Ishikawa (cell line): ENCODE data around the gene MTMR1.

ENCODE experiments used
- CEBPB ChIP-seq: IDR thresholded peaks from 2 replicates; pipeline ENCODE4 v1.6.1; 2012
- CREB1 ChIP-seq: IDR thresholded peaks from 2 replicates; pipeline ENCODE4 v1.6.1; 2012; ENCODE audit warnings: low read depth
- EGR1 ChIP-seq: IDR thresholded peaks from 2 replicates; pipeline ENCODE4 v1.6.1; 2012
- EP300 ChIP-seq: IDR thresholded peaks from 2 replicates; pipeline ENCODE4 v1.6.1; 2012; ENCODE audit warnings: borderline replicate concordance
- FOXM1 ChIP-seq: IDR thresholded peaks from 2 replicates; pipeline ENCODE4 v1.6.1; 2012; ENCODE audit warnings: low read depth, borderline replicate concordance
- NFIC ChIP-seq: IDR thresholded peaks from 2 replicates; pipeline ENCODE4 v1.6.1; 2012
- RAD21 ChIP-seq: IDR thresholded peaks from 2 replicates; pipeline ENCODE4 v1.6.1; 2012; ENCODE audit warnings: low read depth
- TAF1 ChIP-seq: IDR thresholded peaks from 2 replicates; pipeline ENCODE4 v1.6.1; 2012; ENCODE audit warnings: low read depth, mild to moderate bottlenecking
- TCF12 ChIP-seq: IDR thresholded peaks from 2 replicates; pipeline ENCODE4 v1.6.1; 2012; ENCODE audit warnings: low read depth
- TEAD4 ChIP-seq: IDR thresholded peaks from 2 replicates; pipeline ENCODE4 v1.6.1; 2012
- YY1 ChIP-seq: IDR thresholded peaks from 2 replicates; pipeline ENCODE4 v1.6.1; 2012; ENCODE audit warnings: low read depth
- ZBTB7A ChIP-seq: IDR thresholded peaks from 2 replicates; pipeline ENCODE4 v1.6.1; 2012; ENCODE audit warnings: low read depth
- TF ChIP-seq, protein P1 (sequence below): IDR thresholded peaks from 2 replicates; pipeline ENCODE4 v1.6.1; 2012
- TF ChIP-seq, protein P2 (sequence below): IDR thresholded peaks from 2 replicates; pipeline ENCODE4 v1.6.1; 2012; ENCODE audit warnings: low read depth, mild to moderate bottlenecking
- TF ChIP-seq, protein P3 (sequence below): IDR thresholded peaks from 2 replicates; pipeline ENCODE4 v1.6.1; 2012

Gene MTMR1

DNA sequence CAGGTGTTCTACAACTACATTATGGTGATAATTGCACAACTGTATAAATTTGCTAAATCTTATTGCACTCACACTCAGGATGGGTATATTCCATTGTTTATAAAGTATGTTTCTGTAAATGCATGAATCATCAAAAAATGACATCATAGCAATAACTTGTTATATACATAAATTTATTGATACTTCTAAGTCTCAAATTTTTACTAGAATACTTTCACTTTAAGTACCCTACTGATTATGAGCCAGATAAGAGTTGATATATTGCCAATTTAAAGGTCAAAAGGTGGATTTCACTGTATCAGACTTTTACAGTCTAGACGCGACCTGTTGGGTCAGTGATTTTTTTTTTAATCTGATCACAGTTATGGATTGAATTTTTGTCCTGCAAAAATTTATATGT is 37.4 kb upstream of the MTMR1 start:
- TF ChIP-seq, protein P1, sequence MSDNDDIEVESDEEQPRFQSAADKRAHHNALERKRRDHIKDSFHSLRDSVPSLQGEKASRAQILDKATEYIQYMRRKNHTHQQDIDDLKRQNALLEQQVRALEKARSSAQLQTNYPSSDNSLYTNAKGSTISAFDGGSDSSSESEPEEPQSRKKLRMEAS: no peak
- TF ChIP-seq YY1 (no peak), CREB1 (no peak), TAF1 (no peak), EP300 (no peak), NFIC (no peak), FOXM1 (no peak), EGR1 (no peak), CEBPB (no peak), RAD21 (no peak), ZBTB7A (no peak), TEAD4 (no peak), TCF12 (no peak)
- TF ChIP-seq, protein P2, sequence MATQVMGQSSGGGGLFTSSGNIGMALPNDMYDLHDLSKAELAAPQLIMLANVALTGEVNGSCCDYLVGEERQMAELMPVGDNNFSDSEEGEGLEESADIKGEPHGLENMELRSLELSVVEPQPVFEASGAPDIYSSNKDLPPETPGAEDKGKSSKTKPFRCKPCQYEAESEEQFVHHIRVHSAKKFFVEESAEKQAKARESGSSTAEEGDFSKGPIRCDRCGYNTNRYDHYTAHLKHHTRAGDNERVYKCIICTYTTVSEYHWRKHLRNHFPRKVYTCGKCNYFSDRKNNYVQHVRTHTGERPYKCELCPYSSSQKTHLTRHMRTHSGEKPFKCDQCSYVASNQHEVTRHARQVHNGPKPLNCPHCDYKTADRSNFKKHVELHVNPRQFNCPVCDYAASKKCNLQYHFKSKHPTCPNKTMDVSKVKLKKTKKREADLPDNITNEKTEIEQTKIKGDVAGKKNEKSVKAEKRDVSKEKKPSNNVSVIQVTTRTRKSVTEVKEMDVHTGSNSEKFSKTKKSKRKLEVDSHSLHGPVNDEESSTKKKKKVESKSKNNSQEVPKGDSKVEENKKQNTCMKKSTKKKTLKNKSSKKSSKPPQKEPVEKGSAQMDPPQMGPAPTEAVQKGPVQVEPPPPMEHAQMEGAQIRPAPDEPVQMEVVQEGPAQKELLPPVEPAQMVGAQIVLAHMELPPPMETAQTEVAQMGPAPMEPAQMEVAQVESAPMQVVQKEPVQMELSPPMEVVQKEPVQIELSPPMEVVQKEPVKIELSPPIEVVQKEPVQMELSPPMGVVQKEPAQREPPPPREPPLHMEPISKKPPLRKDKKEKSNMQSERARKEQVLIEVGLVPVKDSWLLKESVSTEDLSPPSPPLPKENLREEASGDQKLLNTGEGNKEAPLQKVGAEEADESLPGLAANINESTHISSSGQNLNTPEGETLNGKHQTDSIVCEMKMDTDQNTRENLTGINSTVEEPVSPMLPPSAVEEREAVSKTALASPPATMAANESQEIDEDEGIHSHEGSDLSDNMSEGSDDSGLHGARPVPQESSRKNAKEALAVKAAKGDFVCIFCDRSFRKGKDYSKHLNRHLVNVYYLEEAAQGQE: no peak
- TF ChIP-seq, protein P3, sequence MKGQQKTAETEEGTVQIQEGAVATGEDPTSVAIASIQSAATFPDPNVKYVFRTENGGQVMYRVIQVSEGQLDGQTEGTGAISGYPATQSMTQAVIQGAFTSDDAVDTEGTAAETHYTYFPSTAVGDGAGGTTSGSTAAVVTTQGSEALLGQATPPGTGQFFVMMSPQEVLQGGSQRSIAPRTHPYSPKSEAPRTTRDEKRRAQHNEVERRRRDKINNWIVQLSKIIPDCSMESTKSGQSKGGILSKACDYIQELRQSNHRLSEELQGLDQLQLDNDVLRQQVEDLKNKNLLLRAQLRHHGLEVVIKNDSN: no peak

DNA sequence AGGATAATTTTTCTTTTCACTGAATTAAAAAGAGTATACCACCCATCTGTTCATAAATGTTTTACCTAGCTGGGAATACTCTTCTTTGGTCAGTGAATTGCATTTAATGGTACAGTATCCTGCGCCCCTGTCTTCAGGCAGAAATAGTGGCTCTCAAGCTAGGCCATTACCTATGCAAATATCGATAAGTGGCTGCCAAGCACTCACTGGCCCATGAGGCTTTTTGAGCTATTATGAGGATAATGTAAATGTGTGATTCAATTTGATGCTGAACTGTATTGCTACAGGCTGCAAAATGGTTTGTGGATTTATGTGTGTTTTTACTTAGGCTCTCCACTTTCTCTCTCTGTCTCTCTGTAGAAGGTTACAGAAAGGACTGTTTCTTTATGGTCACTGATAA is 30.1 kb upstream of the MTMR1 start:
- TF ChIP-seq, protein P3: no peak
- TF ChIP-seq RAD21 (no peak), NFIC (no peak)

DNA sequence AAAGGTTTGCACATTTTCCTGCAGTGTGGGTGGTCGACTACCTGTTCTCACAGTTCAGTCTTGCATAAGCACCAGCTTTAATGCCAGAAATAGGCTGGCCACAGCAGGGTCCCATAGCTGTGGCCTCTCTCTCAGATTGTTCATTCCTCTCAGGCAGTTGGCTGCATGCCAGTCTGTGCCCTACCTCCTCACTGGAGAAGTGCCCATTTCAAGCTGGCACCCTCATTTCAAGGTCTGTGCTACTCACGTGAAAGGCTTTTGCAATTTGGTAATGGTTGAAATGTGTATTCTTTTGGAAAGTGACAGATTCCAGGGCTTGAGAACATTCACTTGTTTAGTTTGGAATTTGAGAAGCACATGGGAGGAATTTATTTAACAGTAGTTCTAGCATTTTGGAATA is 28.9 kb upstream of the MTMR1 start:
- TF ChIP-seq ZBTB7A (no peak), RAD21 (no peak), FOXM1 (no peak), YY1 (no peak), TAF1 (no peak), TEAD4 (peak; percentile 35; the same call in 1 of the 2 replicates), EGR1 (no peak), CREB1 (no peak), TCF12 (0 out of 2 replicates have a peak, but pooled peaks have one; percentile 43), NFIC (peak; percentile 90), EP300 (peak; percentile 55; the same call in 1 of the 2 replicates), CEBPB (peak; percentile 48; the same call in 1 of the 2 replicates)
- TF ChIP-seq, protein P1: no peak
- TF ChIP-seq, protein P2: no peak
- TF ChIP-seq, protein P3: no peak

DNA sequence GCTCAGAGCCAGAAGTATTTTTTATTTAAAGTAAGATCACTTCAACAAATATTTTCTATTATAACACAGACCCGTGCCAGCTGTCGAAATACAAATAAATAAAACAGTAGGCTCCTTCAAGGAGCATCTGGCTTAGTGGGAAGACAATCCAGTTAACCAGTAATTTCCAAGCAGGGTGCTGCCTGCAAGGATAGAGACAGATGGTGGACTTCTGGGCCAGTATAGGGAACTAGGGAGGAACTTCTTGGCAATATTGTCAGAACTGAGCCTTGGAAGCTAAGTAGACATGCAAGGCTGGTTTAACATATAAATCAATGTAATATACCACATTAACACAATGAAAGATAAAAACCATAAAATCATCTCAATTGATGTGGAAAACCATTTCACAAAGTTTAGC is 17.0 kb upstream of the MTMR1 start:
- TF ChIP-seq CREB1 (no peak), FOXM1 (no peak), CEBPB (no peak), TCF12 (no peak), RAD21 (no peak), EP300 (no peak), TEAD4 (no peak), YY1 (no peak), TAF1 (no peak), EGR1 (no peak), ZBTB7A (no peak)
- TF ChIP-seq, protein P3: no peak
- TF ChIP-seq, protein P1: no peak
- TF ChIP-seq, protein P2: no peak
